Measurements from ENCODE around the gene UQCRQ. TPM values are rescaled to one million over a fixed set of nuclear protein-coding genes. Genes with fewer than 3 reads are reported as not detected.

The UQCRQ gene
- total and polyA plus RNA-seq, 9 of the 15 experiments (the other 6 are each of a cell fraction or from before 2014, with no cell fraction given), result 235 to 2,421 (median 883) TPM

DNA sequence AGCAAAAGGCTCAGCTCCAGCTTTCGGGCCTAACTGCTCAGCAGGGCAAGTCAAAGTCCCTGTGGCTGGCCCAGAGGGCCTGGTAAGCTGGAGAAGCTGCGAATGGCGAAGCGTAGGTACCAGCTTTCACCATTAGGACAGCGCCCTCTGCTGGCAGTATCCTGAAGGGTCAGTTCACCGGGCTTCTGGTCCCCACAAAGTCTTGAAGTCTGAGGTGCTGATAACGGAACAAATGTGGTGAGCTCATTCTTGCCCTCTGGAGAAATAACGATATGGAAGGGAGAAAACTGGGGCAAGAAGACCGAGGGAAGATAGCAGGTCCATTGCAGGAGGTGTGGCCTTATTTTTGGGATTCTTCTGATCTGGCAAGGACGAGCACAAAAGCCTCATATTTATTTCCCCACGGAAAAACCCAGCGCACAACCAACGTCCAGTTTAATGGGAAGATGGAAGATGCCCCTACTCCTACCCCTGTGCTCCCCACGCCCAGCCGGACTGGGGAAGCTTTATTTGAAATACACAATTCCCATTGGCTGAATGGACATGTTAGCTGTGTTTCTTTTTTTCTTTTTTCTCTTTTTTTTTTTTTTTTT, 46.2 kb upstream of the UQCRQ start (continued):
- TF ChIP-seq, protein P1, sequence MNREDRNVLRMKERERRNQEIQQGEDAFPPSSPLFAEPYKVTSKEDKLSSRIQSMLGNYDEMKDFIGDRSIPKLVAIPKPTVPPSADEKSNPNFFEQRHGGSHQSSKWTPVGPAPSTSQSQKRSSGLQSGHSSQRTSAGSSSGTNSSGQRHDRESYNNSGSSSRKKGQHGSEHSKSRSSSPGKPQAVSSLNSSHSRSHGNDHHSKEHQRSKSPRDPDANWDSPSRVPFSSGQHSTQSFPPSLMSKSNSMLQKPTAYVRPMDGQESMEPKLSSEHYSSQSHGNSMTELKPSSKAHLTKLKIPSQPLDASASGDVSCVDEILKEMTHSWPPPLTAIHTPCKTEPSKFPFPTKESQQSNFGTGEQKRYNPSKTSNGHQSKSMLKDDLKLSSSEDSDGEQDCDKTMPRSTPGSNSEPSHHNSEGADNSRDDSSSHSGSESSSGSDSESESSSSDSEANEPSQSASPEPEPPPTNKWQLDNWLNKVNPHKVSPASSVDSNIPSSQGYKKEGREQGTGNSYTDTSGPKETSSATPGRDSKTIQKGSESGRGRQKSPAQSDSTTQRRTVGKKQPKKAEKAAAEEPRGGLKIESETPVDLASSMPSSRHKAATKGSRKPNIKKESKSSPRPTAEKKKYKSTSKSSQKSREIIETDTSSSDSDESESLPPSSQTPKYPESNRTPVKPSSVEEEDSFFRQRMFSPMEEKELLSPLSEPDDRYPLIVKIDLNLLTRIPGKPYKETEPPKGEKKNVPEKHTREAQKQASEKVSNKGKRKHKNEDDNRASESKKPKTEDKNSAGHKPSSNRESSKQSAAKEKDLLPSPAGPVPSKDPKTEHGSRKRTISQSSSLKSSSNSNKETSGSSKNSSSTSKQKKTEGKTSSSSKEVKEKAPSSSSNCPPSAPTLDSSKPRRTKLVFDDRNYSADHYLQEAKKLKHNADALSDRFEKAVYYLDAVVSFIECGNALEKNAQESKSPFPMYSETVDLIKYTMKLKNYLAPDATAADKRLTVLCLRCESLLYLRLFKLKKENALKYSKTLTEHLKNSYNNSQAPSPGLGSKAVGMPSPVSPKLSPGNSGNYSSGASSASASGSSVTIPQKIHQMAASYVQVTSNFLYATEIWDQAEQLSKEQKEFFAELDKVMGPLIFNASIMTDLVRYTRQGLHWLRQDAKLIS (CRISPR knock-in tag; IDR thresholded peaks at IDR 0.05), result 0 out of 2 replicates have a peak, but pooled peaks have one; percentile 62
- TF ChIP-seq, protein P2, sequence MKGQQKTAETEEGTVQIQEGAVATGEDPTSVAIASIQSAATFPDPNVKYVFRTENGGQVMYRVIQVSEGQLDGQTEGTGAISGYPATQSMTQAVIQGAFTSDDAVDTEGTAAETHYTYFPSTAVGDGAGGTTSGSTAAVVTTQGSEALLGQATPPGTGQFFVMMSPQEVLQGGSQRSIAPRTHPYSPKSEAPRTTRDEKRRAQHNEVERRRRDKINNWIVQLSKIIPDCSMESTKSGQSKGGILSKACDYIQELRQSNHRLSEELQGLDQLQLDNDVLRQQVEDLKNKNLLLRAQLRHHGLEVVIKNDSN (CRISPR knock-in tag; IDR thresholded peaks at IDR 0.05), result no peak
- TF ChIP-seq KHSRP (IDR thresholded peaks at IDR 0.05) (no peak), MED1 (CRISPR knock-in tag; IDR thresholded peaks at IDR 0.05; ENCODE audit: borderline replicate concordance) (no peak), ARID2 (IDR thresholded peaks at IDR 0.05) (peak; percentile 90), MAFF (IDR thresholded peaks at IDR 0.05; ENCODE audit: low read length) (no peak), ZNF695 (CRISPR knock-in tag; IDR thresholded peaks at IDR 0.05) (no peak), CHD4 (IDR thresholded peaks at IDR 0.05; ENCODE audit: insufficient read depth, insufficient replicate concordance, low read depth, low read length, poor library complexity, severe bottlenecking) (no peak), ZNF583 (CRISPR knock-in tag; IDR thresholded peaks at IDR 0.05) (no peak), TCF7L2 (IDR thresholded peaks at IDR 0.05; ENCODE audit: low read depth, low read length) (no peak), ARID1B (IDR thresholded peaks at IDR 0.05) (peak; percentile 45), IFI16 (CRISPR knock-in tag; IDR thresholded peaks at IDR 0.05) (no peak), CAMTA2 (CRISPR knock-in tag; conservative IDR thresholded peaks at IDR 0.05) (no peak), ETV6 (IDR thresholded peaks at IDR 0.05; ENCODE audit: borderline replicate concordance in 1 of 2, low read depth in 2 of 2, low read length in 1 of 2) (no peak), ETV6 (CRISPR knock-in tag; IDR thresholded peaks at IDR 0.05; ENCODE audit: borderline replicate concordance) (no peak), PYGO2 (tag; IDR thresholded peaks at IDR 0.05) (no peak), DDX20 (tag; IDR thresholded peaks at IDR 0.05; ENCODE audit: low read depth) (no peak), GABPB1 (CRISPR knock-in tag; IDR thresholded peaks at IDR 0.05) (0 out of 2 replicates have a peak, but pooled peaks have one; percentile 40), TOE1 (IDR thresholded peaks at IDR 0.05; ENCODE audit: borderline replicate concordance) (0 out of 2 replicates have a peak, but pooled peaks have one; percentile 23), TOE1 (CRISPR knock-in tag; IDR thresholded peaks at IDR 0.05; ENCODE audit: borderline replicate concordance, low read depth) (no peak)
- TF ChIP-seq, protein P3, sequence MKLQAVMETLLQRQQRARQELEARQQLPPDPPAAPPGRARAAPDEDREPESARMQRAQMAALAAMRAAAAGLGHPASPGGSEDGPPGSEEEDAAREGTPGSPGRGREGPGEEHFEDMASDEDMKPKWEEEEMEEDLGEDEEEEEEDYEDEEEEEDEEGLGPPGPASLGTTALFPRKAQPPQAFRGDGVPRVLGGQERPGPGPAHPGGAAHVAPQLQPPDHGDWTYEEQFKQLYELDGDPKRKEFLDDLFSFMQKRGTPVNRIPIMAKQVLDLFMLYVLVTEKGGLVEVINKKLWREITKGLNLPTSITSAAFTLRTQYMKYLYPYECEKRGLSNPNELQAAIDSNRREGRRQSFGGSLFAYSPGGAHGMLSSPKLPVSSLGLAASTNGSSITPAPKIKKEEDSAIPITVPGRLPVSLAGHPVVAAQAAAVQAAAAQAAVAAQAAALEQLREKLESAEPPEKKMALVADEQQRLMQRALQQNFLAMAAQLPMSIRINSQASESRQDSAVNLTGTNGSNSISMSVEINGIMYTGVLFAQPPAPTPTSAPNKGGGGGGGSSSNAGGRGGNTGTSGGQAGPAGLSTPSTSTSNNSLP (IDR thresholded peaks at IDR 0.05; ENCODE audit: borderline replicate concordance, low read depth, low read length), result no peak
- TF ChIP-seq, protein P4, sequence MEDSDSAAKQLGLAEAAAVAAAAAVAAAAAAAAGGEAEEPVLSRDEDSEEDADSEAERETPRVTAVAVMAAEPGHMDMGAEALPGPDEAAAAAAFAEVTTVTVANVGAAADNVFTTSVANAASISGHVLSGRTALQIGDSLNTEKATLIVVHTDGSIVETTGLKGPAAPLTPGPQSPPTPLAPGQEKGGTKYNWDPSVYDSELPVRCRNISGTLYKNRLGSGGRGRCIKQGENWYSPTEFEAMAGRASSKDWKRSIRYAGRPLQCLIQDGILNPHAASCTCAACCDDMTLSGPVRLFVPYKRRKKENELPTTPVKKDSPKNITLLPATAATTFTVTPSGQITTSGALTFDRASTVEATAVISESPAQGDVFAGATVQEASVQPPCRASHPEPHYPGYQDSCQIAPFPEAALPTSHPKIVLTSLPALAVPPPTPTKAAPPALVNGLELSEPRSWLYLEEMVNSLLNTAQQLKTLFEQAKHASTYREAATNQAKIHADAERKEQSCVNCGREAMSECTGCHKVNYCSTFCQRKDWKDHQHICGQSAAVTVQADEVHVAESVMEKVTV (CRISPR knock-in tag; IDR thresholded peaks at IDR 0.05), result peak; percentile 95
